CD14-positive monocyte (primary cell): ENCODE measurements around the gene PHC2. TPM values are rescaled to one million over a fixed set of nuclear protein-coding genes. Genes with fewer than 3 reads are reported as not detected.

Experiments
- DNase-seq, 3 donors: peaks; one replicate each; pipeline ENCODE4 v3.0.0-alpha.2; 2011 to 2022
- H2AFZ ChIP-seq: 2 replicates; pipeline ENCODE4 v1.6.0; 2012; ENCODE audit warnings: mild to moderate bottlenecking, low read depth, low read length, inconsistent platforms; ENCODE audit not compliant: insufficient read depth, poor library complexity, severe bottlenecking
- H3K27ac ChIP-seq, 2 donors: 1 replicate in 1 of 2; 2 replicates in 1 of 2; pipeline ENCODE4 v1.5.1; 2012 to 2013; ENCODE audit warnings: low read length in 2 of 2, control low read depth in 1 of 2, inconsistent platforms in 1 of 2, low read depth in 1 of 2, mild to moderate bottlenecking in 1 of 2
- H3K27me3 ChIP-seq, 2 donors: one replicate each; pipeline versions ENCODE4 v1.6.0 to v1.6.1; 2011 to 2013; ENCODE audit warnings: low read length in 2 of 2; ENCODE audit not compliant: control insufficient read depth in 2 of 2, insufficient read depth in 2 of 2
- H3K36me3 ChIP-seq, 2 donors: replicated peaks in 1 of 2; 1 replicate in 1 of 2; 2 replicates in 1 of 2; pipeline versions ENCODE4 v1.5.1 to v1.6.1; 2012 to 2013; ENCODE audit warnings: low read length in 2 of 2, control low read depth in 1 of 2, inconsistent platforms in 1 of 2, mild to moderate bottlenecking in 1 of 2; ENCODE audit not compliant: insufficient read depth in 2 of 2, control insufficient read depth in 1 of 2
- H3K4me1 ChIP-seq, 2 donors: 1 replicate in 1 of 2; 2 replicates in 1 of 2; pipeline versions ENCODE4 v1.5.1 to v1.6.1; 2012 to 2013; ENCODE audit warnings: low read length in 2 of 2, control low read depth in 1 of 2, inconsistent platforms in 1 of 2, mild to moderate bottlenecking in 1 of 2, moderate library complexity in 1 of 2; ENCODE audit not compliant: insufficient read depth in 2 of 2, control insufficient read depth in 1 of 2
- H3K4me2 ChIP-seq: replicated peaks from 2 replicates; pipeline ENCODE3; 2012; ENCODE audit warnings: low read length, moderate library complexity, mild to moderate bottlenecking; ENCODE audit not compliant: poor library complexity, severe bottlenecking; ENCODE audit errors: extremely low read depth
- H3K4me3 ChIP-seq, 3 experiments: fragments of 200-600 bp in 1 of 3; sonication (generic) in 1 of 3; replicated peaks in 1 of 3; 1 replicate in 2 of 3; 2 replicates in 1 of 3; pipeline ENCODE4 v1.5.1; 2011 to 2013; ENCODE audit warnings: low read length in 3 of 3, mild to moderate bottlenecking in 3 of 3, control low read depth in 2 of 3, low read depth in 2 of 3, inconsistent platforms in 1 of 3, moderate library complexity in 1 of 3
- H3K79me2 ChIP-seq: 2 replicates; pipeline ENCODE4 v1.6.0; 2012; ENCODE audit warnings: mild to moderate bottlenecking, control low read depth, inconsistent platforms, low read length, moderate library complexity; ENCODE audit not compliant: insufficient read depth
- H3K9ac ChIP-seq: 2 replicates; pipeline ENCODE4 v1.6.0; 2017; ENCODE audit warnings: low read length, mild to moderate bottlenecking; ENCODE audit not compliant: insufficient read depth, poor library complexity, severe bottlenecking
- H3K9me3 ChIP-seq, 2 donors: replicated peaks in 1 of 2; 1 replicate in 1 of 2; 2 replicates in 1 of 2; pipeline versions ENCODE4 v1.5.1 to v1.6.1; 2012 to 2013; ENCODE audit warnings: low read length in 2 of 2, control low read depth in 1 of 2; ENCODE audit not compliant: control insufficient read depth in 1 of 2, insufficient read depth in 1 of 2
- H4K20me1 ChIP-seq: 2 replicates; pipeline ENCODE4 v1.6.0; 2012; ENCODE audit warnings: mild to moderate bottlenecking, low read length, control low read depth, moderate library complexity; ENCODE audit not compliant: insufficient read depth
- H3K27ac Mint-ChIP-seq, 7 donors: one replicate each; pipeline ENCODE4 v1.8.0; 2020; ENCODE audit warnings: mild to moderate bottlenecking in 7 of 7, mixed read lengths in 7 of 7, moderate library complexity in 6 of 7, inconsistent platforms in 2 of 7
- H3K27me3 Mint-ChIP-seq, 3 donors: one replicate each; pipeline ENCODE4 v1.8.0; 2021 to 2022; ENCODE audit warnings: low read depth in 3 of 3, mild to moderate bottlenecking in 3 of 3, mixed read lengths in 3 of 3, moderate library complexity in 3 of 3, inconsistent platforms in 1 of 3
- H3K36me3 Mint-ChIP-seq, 2 donors: one replicate each; pipeline ENCODE4 v1.8.0; 2020; ENCODE audit warnings: mixed read lengths in 2 of 2, inconsistent platforms in 1 of 2, mild to moderate bottlenecking in 1 of 2
- H3K4me1 Mint-ChIP-seq: one replicate; pipeline ENCODE4 v1.8.0; 2020; ENCODE audit warnings: mild to moderate bottlenecking, mixed read lengths
- H3K4me3 Mint-ChIP-seq, 2 donors: one replicate each; pipeline ENCODE4 v1.8.0; 2020; ENCODE audit warnings: mild to moderate bottlenecking in 2 of 2, mixed read lengths in 2 of 2, moderate library complexity in 1 of 2
- H3K9me3 Mint-ChIP-seq, 7 donors: one replicate each; pipeline ENCODE4 v1.8.0; 2020 to 2022; ENCODE audit warnings: mixed read lengths in 7 of 7, mild to moderate bottlenecking in 6 of 7, moderate library complexity in 6 of 7, inconsistent platforms in 2 of 7
- WGBS: methylation state at CpG from one replicate; pipeline ENCODE4 v1.1.5; 2013; ENCODE audit warnings: missing lambda C conversion rate; ENCODE audit not compliant: insufficient coverage; 5-methylcytosine and 5-hydroxymethylcytosine counted together
- intact Hi-C, 2 donors: fragments of 100-400 bp; cut with micrococcal nuclease; formaldehyde crosslinking; loops; one replicate each; pipeline versions ENCODE4 v1.15.0 to v1.15.1; 2023
- polyA plus RNA-seq, 3 donors: library from polyadenylated mRNA; depleted of rRNA in 1 of 3; unstranded in 2 of 3; stranded (reverse) in 1 of 3; fragments of 300-500 nt in 2 of 3; fragments of >200 nt in 1 of 3; fragmentation: Illumina TruSeq in 2 of 3; gene quantifications; 1 replicate in 2 of 3; 2 replicates in 1 of 3; pipeline ENCODE4 v1.2.3, GENCODE V29; 2012 to 2021
- TF ChIP-seq, protein P1 (sequence below): fragments of 200-600 bp; IDR thresholded peaks from one replicate; pipeline ENCODE4 v1.8.0; 2022; ENCODE audit warnings: antibody characterized with exemption, mild to moderate bottlenecking

PHC2 gene
- polyA plus RNA-seq, 3 donors: 18.9 to 85.3 (median 53.1) TPM

DNA sequence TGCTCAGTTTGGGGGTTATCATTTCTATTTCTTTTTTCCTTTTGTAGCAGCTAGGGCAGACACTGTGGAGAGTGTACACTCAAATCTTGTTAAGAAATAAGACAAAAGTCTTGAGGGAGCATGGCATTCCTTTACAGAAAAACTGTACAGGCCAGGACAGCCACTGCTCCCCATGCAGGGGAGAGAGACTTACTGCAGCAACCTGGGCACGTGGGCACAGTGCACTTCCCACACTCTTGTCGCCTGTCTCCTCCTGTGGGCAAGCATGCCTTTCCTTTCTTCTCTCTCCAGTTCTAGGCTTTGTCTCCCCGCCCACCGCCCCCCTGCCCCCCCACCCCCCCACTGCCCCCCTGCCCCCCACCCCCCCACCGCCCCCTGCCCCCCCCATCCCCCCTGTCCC, 51.9 kb downstream of the PHC2 start:
- Histone ChIP-seq H4K20me1 (no peaks in the 10 kb centered on the region), H3K4me1 (peaks cover 17 to 22% of the 10 kb centered on the region in 2 donors), H3K9me3 (no peaks in the 10 kb centered on the region), H3K4me3 (no peak overlapping the region), H3K27me3 (no peaks in the 10 kb centered on the region), H3K79me2 (no peaks in the 10 kb centered on the region), H2AFZ (no peak overlapping the region), H3K9ac (no peak overlapping the region), H3K36me3 (peaks cover 0 to 2% of the 10 kb centered on the region in 2 donors), H3K27ac (no peak overlapping the region), H3K4me2 (no peak overlapping the region)
- Mint-ChIP-seq H3K36me3 (peaks cover 7 to 10% of the 10 kb centered on the region in 2 donors), H3K27ac (no peak overlapping the region), H3K9me3 (no peaks in the 10 kb centered on the region), H3K4me1 (peaks cover 37% of the 10 kb centered on the region), H3K4me3 (no peak overlapping the region), H3K27me3 (peaks cover under 1 to 8% (median 1%) of the 10 kb centered on the region in 3 donors)
- TF ChIP-seq, protein P1, sequence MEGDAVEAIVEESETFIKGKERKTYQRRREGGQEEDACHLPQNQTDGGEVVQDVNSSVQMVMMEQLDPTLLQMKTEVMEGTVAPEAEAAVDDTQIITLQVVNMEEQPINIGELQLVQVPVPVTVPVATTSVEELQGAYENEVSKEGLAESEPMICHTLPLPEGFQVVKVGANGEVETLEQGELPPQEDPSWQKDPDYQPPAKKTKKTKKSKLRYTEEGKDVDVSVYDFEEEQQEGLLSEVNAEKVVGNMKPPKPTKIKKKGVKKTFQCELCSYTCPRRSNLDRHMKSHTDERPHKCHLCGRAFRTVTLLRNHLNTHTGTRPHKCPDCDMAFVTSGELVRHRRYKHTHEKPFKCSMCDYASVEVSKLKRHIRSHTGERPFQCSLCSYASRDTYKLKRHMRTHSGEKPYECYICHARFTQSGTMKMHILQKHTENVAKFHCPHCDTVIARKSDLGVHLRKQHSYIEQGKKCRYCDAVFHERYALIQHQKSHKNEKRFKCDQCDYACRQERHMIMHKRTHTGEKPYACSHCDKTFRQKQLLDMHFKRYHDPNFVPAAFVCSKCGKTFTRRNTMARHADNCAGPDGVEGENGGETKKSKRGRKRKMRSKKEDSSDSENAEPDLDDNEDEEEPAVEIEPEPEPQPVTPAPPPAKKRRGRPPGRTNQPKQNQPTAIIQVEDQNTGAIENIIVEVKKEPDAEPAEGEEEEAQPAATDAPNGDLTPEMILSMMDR: no peak
- no CpG with 5 or more reads among the region's 5 CpGs for WGBS
- intact Hi-C loops: no loop called here
- no peak for DNase-seq

DNA sequence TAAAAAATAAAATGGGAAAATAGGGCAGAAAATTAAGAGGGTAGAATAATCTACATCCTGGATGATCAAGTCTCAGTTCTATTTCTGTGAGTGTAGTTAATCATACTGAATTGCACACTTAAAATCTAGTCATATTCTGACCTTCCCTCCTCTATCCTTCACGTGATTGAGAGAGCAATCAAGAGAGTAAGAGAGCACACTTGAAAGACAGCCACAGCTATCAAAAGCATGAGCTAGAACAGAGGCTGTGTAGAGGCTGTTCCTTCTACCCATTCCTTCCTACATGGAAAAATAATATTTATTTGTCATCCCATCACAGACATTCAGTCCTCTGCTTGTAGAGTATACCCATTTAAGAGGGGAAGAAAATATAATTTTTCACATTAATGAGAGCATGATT, 52.4 kb downstream of the PHC2 start:
- no peaks in the 10 kb centered on the region for H4K20me1 ChIP-seq
- H3K36me3 ChIP-seq: peaks cover 0 to 2% of the 10 kb centered on the region in 2 donors
- H3K27me3 ChIP-seq: no peaks in the 10 kb centered on the region
- H3K4me2 ChIP-seq: no peak overlapping the region
- H3K4me3 ChIP-seq: no peak overlapping the region
- H3K27ac ChIP-seq: no peak overlapping the region
- H3K9me3 ChIP-seq: no peaks in the 10 kb centered on the region
- peaks cover 1 to 7% (median 3%) of the 10 kb centered on the region in 3 donors for H3K27me3 Mint-ChIP-seq
- H3K36me3 Mint-ChIP-seq: peaks cover 9 to 13% of the 10 kb centered on the region in 2 donors
- peaks cover 16 to 22% of the 10 kb centered on the region in 2 donors for H3K4me1 ChIP-seq
- H3K4me3 Mint-ChIP-seq: no peak overlapping the region
- no peaks in the 10 kb centered on the region for H3K9me3 Mint-ChIP-seq
- H3K79me2 ChIP-seq: no peaks in the 10 kb centered on the region
- DNase-seq: no peak
- TF ChIP-seq, protein P1: no peak
- H3K4me1 Mint-ChIP-seq: peaks cover 37% of the 10 kb centered on the region
- H3K9ac ChIP-seq: no peak overlapping the region
- H3K27ac Mint-ChIP-seq: no peak overlapping the region
- WGBS: no CpG with 5 or more reads among the region's 1 CpG
- no peak overlapping the region for H2AFZ ChIP-seq
- intact Hi-C loops: no loop called here
